Neural cell (in vitro differentiated cells): ENCODE measurements around the gene ZCCHC12.

Source experiments
- CTCF ChIP-seq: fragments of 450-650 bp; IDR thresholded peaks from 2 replicates; pipeline ENCODE4 v1.5.1; 2014; ENCODE audit warnings: antibody characterized with exemption, mild to moderate bottlenecking, moderate library complexity; ENCODE audit not compliant: poor library complexity, severe bottlenecking
- EP300 ChIP-seq: fragments of 450-650 bp; conservative IDR thresholded peaks from 2 replicates; pipeline ENCODE4 v1.6.1; 2014; ENCODE audit warnings: antibody characterized with exemption, mild to moderate bottlenecking, moderate library complexity; ENCODE audit not compliant: poor library complexity, severe bottlenecking
- EZH2 ChIP-seq: fragments of 200-600, 300-800 bp; shearing (Covaris generic), sonication (generic); IDR thresholded peaks from 2 replicates; pipeline ENCODE4 v1.6.1; 2014; ENCODE audit warnings: antibody characterized with exemption, low read length, borderline replicate concordance, mild to moderate bottlenecking; ENCODE audit not compliant: insufficient read depth, poor library complexity, severe bottlenecking
- POLR2AphosphoS5 ChIP-seq: IDR thresholded peaks from 2 replicates; pipeline ENCODE4 v1.6.1; 2012
- REST ChIP-seq: IDR thresholded peaks from 2 replicates; pipeline ENCODE4 v1.6.1; 2012; ENCODE audit warnings: borderline replicate concordance
- SMC3 ChIP-seq: fragments of 450-650 bp; conservative IDR thresholded peaks from 2 replicates; pipeline ENCODE4 v1.6.1; 2014; ENCODE audit warnings: antibody characterized with exemption, mild to moderate bottlenecking, moderate library complexity; ENCODE audit not compliant: poor library complexity
- TAF1 ChIP-seq: IDR thresholded peaks from 2 replicates; pipeline ENCODE4 v1.6.1; 2012; ENCODE audit warnings: low read depth

DNA sequence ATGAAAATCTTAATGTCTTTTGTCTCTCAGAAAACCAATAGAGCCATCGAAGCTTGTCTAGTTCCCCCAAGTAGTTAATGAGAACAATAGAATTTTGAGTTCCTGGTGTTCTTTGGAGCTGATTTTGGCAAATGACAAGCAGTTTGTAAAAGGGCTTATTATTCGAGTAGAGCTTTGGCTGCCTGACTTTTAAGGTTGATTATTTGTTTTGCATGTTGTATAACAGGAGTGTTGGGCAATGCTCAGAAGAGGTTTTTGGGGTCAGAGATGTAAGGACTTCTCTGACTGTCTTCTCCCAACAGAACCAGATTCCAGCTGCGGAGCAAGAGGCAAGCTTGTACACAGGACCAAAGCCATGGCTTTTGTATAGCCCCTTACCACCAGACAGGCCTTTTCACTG lies 30.0 kb downstream of the ZCCHC12 start:
- TF ChIP-seq CTCF, result no peak
- TF ChIP-seq EZH2, result no peak
- TF ChIP-seq POLR2AphosphoS5, result no peak
- no peak for TF ChIP-seq TAF1
- no peak for TF ChIP-seq EP300
- TF ChIP-seq REST, result no peak
- no peak for TF ChIP-seq SMC3
